Thyroid gland (tissue), 4 donors: ENCODE measurements around the gene PRKCZ. TPM values are rescaled to one million over a fixed set of nuclear protein-coding genes. Genes with fewer than 3 reads are reported as not detected.

ENCODE experiments used
- DNase-seq, 2 donors: peaks; one replicate each; pipeline ENCODE4 v3.0.0-alpha.2; 2019
- H3K27ac ChIP-seq, 3 donors: fragments of 200-600 bp; sonication (generic); 1 replicate in 2 of 3; 2 replicates in 1 of 3; pipeline ENCODE4 v1.5.1; 2016 to 2019; ENCODE audit warnings: mild to moderate bottlenecking in 1 of 3, moderate library complexity in 1 of 3
- H3K27me3 ChIP-seq: fragments of 200-600 bp; sonication (generic); one replicate; pipeline ENCODE4 v1.5.1; 2019
- H3K36me3 ChIP-seq, 2 donors: fragments of 200-600 bp; sonication (generic); one replicate each; pipeline ENCODE4 v1.5.1; 2016 to 2019
- H3K4me1 ChIP-seq, 2 donors: fragments of 200-600 bp; sonication (generic); one replicate each; pipeline ENCODE4 v1.5.1; 2017 to 2019
- H3K4me3 ChIP-seq, 3 donors: fragments of 200-600 bp; sonication (generic); replicated peaks in 1 of 3; 1 replicate in 2 of 3; 2 replicates in 1 of 3; pipeline ENCODE4 v1.5.1; 2016; ENCODE audit warnings: mild to moderate bottlenecking in 1 of 3
- H3K9me3 ChIP-seq: fragments of 200-600 bp; sonication (generic); one replicate; pipeline ENCODE4 v1.5.1; 2017
- POLR2A ChIP-seq, 2 donors: fragments of 450-650 bp; IDR thresholded peaks; one replicate each; pipeline ENCODE4 v1.6.1; 2017; ENCODE audit warnings: antibody characterized with exemption in 2 of 2, mild to moderate bottlenecking in 2 of 2, moderate library complexity in 1 of 2
- WGBS, 2 donors: methylation state at CpG; one replicate each; pipeline ENCODE4 v1.1.5; 2017; 5-methylcytosine and 5-hydroxymethylcytosine counted together
- intact Hi-C: fragments of 100-400 bp; cut with DNase I; formaldehyde crosslinking; loops from one replicate; pipeline ENCODE4 v1.15.1; 2023
- total RNA-seq, 4 donors: library from RNA; depleted of rRNA; stranded (reverse); fragments of >200 nt; gene quantifications; one replicate each; pipeline ENCODE4 v1.2.3, GENCODE V29; 2016
- TF ChIP-seq, protein P1 (sequence below), 6 experiments: fragments of 200-600 bp in 3 of 6; fragments of 450-650 bp in 3 of 6; sonication (generic) in 3 of 6; IDR thresholded peaks; one replicate each; pipeline ENCODE4 v1.5.1; 2016 to 2019; ENCODE audit warnings: antibody characterized with exemption in 6 of 6, mild to moderate bottlenecking in 2 of 6, inconsistent platforms in 1 of 6, moderate library complexity in 1 of 6

The PRKCZ gene
- total RNA-seq, 4 donors from 2014 or later: 33.6 to 53.0 (median 44.3) TPM

DNA sequence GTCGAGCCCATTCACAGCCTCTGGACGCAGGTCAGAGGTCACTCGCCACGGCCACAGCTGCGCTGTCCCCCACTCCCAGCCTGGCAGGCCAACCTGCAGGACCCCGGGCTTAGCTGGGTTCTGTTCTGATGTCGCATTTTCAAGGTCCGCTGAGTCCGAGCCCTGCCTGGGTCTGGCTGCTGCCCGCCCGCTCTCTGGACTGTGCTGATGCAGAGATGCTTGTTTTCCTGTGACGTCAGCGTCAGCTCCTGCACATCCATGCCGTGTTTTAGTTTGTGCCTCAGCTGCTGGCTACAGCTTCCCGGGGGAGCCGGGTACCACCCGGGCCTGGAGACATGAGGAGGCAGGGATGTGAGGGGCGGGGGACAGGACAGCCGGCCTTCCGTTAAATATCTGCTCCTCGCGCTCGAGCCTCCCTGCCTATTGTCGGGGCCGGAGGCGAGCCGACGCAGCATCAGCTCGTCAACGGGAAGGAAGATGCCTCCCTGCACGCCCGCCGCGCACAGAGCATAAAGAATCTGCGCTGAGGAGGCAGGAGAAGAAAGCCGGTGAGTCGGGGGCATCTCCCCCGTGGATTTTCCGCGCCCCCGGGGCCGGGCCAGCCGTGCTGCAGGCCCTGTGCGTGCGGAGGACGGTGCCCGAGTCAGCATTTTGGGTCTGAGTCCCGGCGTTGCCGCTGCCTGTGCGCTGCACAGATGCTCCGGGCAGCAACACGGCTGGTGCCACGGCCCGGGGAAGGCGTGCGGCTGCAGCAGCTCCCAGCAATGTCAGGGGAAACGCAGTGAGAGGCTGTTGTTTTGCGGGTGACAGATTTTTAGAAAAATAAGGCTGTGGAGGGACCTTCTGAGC lies 23.4 kb downstream of the PRKCZ start:
- Histone ChIP-seq H3K27me3 (no peaks in the 10 kb centered on the region), H3K27ac (no peak overlapping the region), H3K4me3 (no peak overlapping the region), H3K4me1 (no peaks in the 10 kb centered on the region), H3K9me3 (no peaks in the 10 kb centered on the region), H3K36me3 (peaks cover 0 to 11% of the 10 kb centered on the region in 2 donors)
- intact Hi-C loops: no loop called here
- no peak for DNase-seq
- 75 to 79% methylated on average over 43 to 53 of the region's 59 CpGs for WGBS, 2 donors
- TF ChIP-seq POLR2A (IDR thresholded peaks at IDR 0.05): no peak
- TF ChIP-seq, protein P1, sequence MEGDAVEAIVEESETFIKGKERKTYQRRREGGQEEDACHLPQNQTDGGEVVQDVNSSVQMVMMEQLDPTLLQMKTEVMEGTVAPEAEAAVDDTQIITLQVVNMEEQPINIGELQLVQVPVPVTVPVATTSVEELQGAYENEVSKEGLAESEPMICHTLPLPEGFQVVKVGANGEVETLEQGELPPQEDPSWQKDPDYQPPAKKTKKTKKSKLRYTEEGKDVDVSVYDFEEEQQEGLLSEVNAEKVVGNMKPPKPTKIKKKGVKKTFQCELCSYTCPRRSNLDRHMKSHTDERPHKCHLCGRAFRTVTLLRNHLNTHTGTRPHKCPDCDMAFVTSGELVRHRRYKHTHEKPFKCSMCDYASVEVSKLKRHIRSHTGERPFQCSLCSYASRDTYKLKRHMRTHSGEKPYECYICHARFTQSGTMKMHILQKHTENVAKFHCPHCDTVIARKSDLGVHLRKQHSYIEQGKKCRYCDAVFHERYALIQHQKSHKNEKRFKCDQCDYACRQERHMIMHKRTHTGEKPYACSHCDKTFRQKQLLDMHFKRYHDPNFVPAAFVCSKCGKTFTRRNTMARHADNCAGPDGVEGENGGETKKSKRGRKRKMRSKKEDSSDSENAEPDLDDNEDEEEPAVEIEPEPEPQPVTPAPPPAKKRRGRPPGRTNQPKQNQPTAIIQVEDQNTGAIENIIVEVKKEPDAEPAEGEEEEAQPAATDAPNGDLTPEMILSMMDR (IDR thresholded peaks at IDR 0.05): no peak

DNA sequence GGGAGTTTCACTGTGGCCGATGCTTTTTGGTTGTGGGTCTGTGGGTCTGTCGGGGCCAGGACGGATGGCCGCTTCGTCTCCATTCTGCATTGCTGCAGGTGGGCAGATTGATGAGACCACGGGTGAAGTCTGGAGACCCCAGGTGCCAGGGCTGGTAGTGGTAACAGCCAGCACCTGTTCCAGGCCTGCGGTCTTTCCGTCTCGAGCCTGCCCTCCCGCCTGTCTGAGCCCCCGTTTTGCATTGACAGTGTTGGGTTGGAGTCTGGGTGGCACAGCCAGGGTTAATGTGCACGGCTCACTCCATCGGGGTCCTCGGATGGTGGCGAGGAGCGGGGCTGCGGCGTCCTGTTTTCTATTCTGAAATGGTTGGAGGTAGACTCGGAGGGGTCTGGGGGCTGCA lies 24.2 kb downstream of the PRKCZ start:
- Histone ChIP-seq H3K4me1 (no peaks in the 10 kb centered on the region), H3K9me3 (no peaks in the 10 kb centered on the region), H3K36me3 (peaks cover 0 to 8% of the 10 kb centered on the region in 2 donors), H3K4me3 (no peak overlapping the region), H3K27ac (no peak overlapping the region), H3K27me3 (no peaks in the 10 kb centered on the region)
- no peak for TF ChIP-seq POLR2A (IDR thresholded peaks at IDR 0.05)
- TF ChIP-seq, protein P1 (IDR thresholded peaks at IDR 0.05): no peak
- intact Hi-C loops: no loop called here
- WGBS, 2 donors: 79 to 85% methylated on average over 15 to 19 of the region's 19 CpGs
- no peak for DNase-seq

DNA sequence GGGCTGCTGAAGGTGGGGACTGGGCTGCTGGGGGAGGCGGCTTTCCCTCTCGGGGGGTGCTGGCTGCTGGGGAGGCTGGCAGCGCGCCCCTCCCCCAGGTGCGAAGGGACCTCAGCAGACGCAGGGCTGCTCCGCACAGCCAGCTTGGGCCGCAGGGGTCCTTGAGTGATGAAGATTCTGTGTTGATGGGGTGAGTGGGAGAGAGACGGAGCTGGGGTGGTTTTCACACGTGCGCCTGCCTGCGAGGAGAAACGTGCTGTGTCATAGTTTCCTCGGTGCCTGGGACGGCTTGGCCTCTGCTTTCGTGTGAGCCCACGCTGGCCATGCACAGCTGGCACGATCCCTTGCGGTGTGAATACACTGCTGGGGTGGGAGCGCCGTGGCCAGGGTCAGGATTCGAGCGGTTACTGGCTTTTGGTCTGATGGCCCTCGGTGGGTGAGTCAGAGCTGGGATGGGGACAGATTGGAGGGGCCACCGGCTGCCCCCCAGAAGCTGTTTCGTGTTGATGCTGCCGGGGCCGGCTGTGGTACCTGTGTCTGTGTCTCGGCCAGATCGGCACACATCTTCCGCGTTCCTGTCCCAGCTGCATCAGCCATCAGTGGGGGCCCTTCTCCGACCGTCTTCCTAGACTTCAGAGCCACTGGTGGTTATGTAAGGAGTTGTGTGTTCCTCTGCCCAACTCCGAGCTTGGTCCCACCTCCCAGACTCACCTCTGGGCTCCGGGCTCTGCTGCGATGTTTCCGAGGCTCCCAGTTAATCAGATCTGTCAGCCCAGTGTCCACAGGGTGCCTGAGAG lies 24.9 kb downstream of the PRKCZ start:
- WGBS, 2 donors: 80 to 84% methylated on average over 32 to 33 of the region's 38 CpGs
- no peaks in the 10 kb centered on the region for H3K27me3 ChIP-seq

DNA sequence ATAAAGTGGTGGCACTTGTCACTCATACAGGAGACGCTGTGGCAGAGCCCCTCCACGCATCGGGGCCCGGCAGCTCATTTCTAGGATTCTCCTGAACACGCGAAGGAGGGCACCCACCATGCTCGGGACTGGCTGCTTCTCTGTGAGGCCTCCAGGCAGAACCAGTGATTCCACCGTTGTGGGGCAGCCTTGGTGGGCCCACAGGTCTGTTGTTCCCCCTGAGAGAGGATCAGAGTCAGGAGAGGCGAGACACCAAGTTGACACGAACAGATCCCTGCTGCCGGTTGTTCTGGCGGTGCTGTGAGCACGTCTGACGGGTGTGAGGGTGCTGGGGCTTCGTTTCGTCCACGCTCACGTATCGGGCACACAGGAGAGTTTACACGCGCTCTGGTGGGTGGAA lies 26.6 kb downstream of the PRKCZ start:
- Histone ChIP-seq H3K4me1 (no peaks in the 10 kb centered on the region), H3K4me3 (no peak overlapping the region), H3K36me3 (peaks cover 0 to 8% of the 10 kb centered on the region in 2 donors), H3K27ac (no peak overlapping the region), H3K9me3 (no peaks in the 10 kb centered on the region), H3K27me3 (no peaks in the 10 kb centered on the region)
- no peak for DNase-seq
- WGBS, 2 donors: 92 to 94% methylated on average over 20 to 21 of the region's 21 CpGs
- intact Hi-C loops: no loop called here
- TF ChIP-seq, protein P1 (IDR thresholded peaks at IDR 0.05): no peak
- no peak for TF ChIP-seq POLR2A (IDR thresholded peaks at IDR 0.05)

More for the DNA sequence above, 24.9 kb downstream of the PRKCZ start:
- Histone ChIP-seq H3K4me1 (no peaks in the 10 kb centered on the region), H3K4me3 (no peak overlapping the region), H3K27ac (no peak overlapping the region), H3K36me3 (peaks cover 0 to 8% of the 10 kb centered on the region in 2 donors), H3K9me3 (no peaks in the 10 kb centered on the region)
- no peak for TF ChIP-seq POLR2A (IDR thresholded peaks at IDR 0.05)
- TF ChIP-seq, protein P1 (IDR thresholded peaks at IDR 0.05): no peak
- intact Hi-C loops: no loop called here
- DNase-seq: no peak
